Measurements from ENCODE around the gene TESK2.

DNA sequence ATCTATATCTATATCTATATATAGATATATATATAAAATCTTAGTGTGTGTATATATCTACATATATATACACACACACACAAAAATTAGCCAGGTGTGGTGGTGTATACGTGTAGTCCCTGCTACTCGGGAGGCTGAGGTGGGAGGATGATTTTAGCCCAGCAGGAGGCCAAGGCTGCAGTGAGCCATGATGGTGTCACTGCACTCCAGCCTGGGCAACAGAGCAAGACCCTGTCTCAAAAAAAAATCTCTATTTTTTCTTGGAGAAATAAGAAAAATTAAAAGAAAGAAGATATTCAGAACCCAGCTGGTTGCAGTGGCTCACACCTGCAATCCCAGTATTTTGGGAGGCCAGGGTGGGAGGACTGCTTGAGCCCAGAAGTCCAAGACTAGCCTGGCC lies 85.3 kb downstream of the TESK2 start:
- TF ChIP-seq, protein P1, sequence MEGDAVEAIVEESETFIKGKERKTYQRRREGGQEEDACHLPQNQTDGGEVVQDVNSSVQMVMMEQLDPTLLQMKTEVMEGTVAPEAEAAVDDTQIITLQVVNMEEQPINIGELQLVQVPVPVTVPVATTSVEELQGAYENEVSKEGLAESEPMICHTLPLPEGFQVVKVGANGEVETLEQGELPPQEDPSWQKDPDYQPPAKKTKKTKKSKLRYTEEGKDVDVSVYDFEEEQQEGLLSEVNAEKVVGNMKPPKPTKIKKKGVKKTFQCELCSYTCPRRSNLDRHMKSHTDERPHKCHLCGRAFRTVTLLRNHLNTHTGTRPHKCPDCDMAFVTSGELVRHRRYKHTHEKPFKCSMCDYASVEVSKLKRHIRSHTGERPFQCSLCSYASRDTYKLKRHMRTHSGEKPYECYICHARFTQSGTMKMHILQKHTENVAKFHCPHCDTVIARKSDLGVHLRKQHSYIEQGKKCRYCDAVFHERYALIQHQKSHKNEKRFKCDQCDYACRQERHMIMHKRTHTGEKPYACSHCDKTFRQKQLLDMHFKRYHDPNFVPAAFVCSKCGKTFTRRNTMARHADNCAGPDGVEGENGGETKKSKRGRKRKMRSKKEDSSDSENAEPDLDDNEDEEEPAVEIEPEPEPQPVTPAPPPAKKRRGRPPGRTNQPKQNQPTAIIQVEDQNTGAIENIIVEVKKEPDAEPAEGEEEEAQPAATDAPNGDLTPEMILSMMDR (IDR thresholded peaks at IDR 0.05; ENCODE audit: control extremely low read depth in 1 of 3, insufficient read depth in 1 of 3, low read depth in 1 of 3, low read length in 3 of 3), result no peak
- no peak for TF ChIP-seq PHF8 (conservative IDR thresholded peaks at IDR 0.05; ENCODE audit: low read depth, low read length)
- TF ChIP-seq, protein P2, sequence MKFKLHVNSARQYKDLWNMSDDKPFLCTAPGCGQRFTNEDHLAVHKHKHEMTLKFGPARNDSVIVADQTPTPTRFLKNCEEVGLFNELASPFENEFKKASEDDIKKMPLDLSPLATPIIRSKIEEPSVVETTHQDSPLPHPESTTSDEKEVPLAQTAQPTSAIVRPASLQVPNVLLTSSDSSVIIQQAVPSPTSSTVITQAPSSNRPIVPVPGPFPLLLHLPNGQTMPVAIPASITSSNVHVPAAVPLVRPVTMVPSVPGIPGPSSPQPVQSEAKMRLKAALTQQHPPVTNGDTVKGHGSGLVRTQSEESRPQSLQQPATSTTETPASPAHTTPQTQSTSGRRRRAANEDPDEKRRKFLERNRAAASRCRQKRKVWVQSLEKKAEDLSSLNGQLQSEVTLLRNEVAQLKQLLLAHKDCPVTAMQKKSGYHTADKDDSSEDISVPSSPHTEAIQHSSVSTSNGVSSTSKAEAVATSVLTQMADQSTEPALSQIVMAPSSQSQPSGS (IDR thresholded peaks at IDR 0.05; ENCODE audit: low read length), result no peak
- no peak for TF ChIP-seq EZH2 (IDR thresholded peaks at IDR 0.05; ENCODE audit: low read depth, low read length, severe bottlenecking)
- no peak for TF ChIP-seq CTBP2 (IDR thresholded peaks at IDR 0.05; ENCODE audit: borderline replicate concordance, insufficient read depth, insufficient read length, low read length)
- TF ChIP-seq RNF2 (IDR thresholded peaks at IDR 0.05; ENCODE audit: borderline replicate concordance, low read depth, low read length, missing control alignments, poor library complexity, severe bottlenecking), result no peak
- no peak for TF ChIP-seq TCF12 (IDR thresholded peaks at IDR 0.05; ENCODE audit: low read depth, low read length)
- TF ChIP-seq, protein P3, sequence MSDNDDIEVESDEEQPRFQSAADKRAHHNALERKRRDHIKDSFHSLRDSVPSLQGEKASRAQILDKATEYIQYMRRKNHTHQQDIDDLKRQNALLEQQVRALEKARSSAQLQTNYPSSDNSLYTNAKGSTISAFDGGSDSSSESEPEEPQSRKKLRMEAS (IDR thresholded peaks at IDR 0.05), result no peak
- TF ChIP-seq JUND (IDR thresholded peaks at IDR 0.05; ENCODE audit: low read length), result no peak
- no peak for TF ChIP-seq POU5F1 (IDR thresholded peaks at IDR 0.05; ENCODE audit: low read depth, low read length)
- no peak for TF ChIP-seq POLR2AphosphoS5 (IDR thresholded peaks at IDR 0.05; ENCODE audit: low read depth, low read length)
- no peak for TF ChIP-seq RAD21 (IDR thresholded peaks at IDR 0.05 in 1 of 2, conservative IDR thresholded peaks at IDR 0.05 in 1 of 2; ENCODE audit: low read depth in 2 of 2, low read length in 2 of 2)
- no peak for TF ChIP-seq CHD2 (IDR thresholded peaks at IDR 0.05; ENCODE audit: low read length)
